Measurements from ENCODE around the gene RUNX1.

Gene RUNX1

GRCh38 chr21:35052801-35053200 is 3.7 kb upstream of the RUNX1 start:
- H3K4me3 ChIP-seq (ENCODE audit: low read depth, low read length) = no peak overlapping the region
- DNase-seq (ENCODE audit: low read depth) = no peak
- TF ChIP-seq, protein P1, sequence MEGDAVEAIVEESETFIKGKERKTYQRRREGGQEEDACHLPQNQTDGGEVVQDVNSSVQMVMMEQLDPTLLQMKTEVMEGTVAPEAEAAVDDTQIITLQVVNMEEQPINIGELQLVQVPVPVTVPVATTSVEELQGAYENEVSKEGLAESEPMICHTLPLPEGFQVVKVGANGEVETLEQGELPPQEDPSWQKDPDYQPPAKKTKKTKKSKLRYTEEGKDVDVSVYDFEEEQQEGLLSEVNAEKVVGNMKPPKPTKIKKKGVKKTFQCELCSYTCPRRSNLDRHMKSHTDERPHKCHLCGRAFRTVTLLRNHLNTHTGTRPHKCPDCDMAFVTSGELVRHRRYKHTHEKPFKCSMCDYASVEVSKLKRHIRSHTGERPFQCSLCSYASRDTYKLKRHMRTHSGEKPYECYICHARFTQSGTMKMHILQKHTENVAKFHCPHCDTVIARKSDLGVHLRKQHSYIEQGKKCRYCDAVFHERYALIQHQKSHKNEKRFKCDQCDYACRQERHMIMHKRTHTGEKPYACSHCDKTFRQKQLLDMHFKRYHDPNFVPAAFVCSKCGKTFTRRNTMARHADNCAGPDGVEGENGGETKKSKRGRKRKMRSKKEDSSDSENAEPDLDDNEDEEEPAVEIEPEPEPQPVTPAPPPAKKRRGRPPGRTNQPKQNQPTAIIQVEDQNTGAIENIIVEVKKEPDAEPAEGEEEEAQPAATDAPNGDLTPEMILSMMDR (IDR thresholded peaks at IDR 0.05; ENCODE audit: low read depth, low read length) = no peak
- no peak for TF ChIP-seq MAX (IDR thresholded peaks at IDR 0.05; ENCODE audit: low read depth, low read length)
- TF ChIP-seq MYC (IDR thresholded peaks at IDR 0.05; ENCODE audit: low read depth, low read length) = no peak
- TF ChIP-seq POLR2A (IDR thresholded peaks at IDR 0.05; ENCODE audit: extremely low read depth, insufficient read length) = no peak

GRCh38 chr21:35051287-35051818 is 2.3 kb upstream of the RUNX1 start:
- H3K4me3 ChIP-seq (ENCODE audit: low read depth, low read length) = no peak overlapping the region
- peak; percentile 97 for DNase-seq (ENCODE audit: low read depth)
- TF ChIP-seq, protein P1 (IDR thresholded peaks at IDR 0.05; ENCODE audit: low read depth, low read length) = peak; percentile 64
- TF ChIP-seq MYC (IDR thresholded peaks at IDR 0.05; ENCODE audit: low read depth, low read length) = peak; percentile 71
- no peak for TF ChIP-seq POLR2A (IDR thresholded peaks at IDR 0.05; ENCODE audit: extremely low read depth, insufficient read length)
- peak; percentile 72 for TF ChIP-seq MAX (IDR thresholded peaks at IDR 0.05; ENCODE audit: low read depth, low read length)

DNA sequence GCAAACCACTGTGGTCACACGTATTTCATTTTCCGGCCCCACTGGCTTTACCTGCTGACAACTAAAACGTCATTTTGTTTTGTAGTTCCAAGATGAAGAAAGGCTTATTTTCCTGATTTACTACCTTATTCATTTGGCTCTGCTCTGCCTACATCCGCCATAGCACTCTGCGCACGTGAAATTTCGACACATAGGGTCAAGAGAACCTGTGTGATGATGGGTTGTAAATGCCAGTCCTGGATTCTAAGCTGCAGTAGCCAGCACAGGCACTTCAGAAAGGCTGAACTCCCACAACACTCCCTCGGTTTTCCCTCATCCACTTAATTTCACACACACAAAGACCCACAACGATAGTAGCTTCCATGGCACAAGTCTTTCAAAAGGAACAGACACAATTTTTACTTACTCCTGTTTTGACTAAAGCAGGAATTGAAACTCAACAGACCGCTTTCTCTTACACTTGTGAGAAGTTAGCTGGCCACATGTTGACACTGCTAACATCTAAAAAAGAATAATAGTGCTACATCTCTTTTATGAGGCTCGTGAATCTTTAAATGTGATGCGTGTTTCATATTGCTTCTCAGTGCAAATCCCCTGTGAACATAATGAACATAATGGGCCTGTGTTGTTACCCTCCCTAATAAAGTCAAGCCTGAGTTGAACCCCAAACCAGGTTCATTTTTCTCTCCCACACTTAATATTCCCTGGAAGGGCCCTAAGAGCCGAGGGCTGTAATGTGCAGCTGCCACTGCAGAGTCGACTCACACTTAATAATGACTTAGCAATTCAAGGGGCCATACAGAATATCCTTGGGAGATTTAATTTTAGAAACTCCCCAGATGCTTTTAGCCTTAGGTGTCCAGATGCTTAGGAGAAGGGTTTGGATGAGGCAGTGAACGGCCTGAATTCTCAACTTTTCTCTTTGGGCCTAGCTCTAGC is 1.5 kb upstream of the RUNX1 start:
- H3K4me3 ChIP-seq (ENCODE audit: low read depth, low read length) = no peak overlapping the region
- DNase-seq (ENCODE audit: low read depth) = no peak
- no peak for TF ChIP-seq MYC (IDR thresholded peaks at IDR 0.05; ENCODE audit: low read depth, low read length)
- TF ChIP-seq POLR2A (IDR thresholded peaks at IDR 0.05; ENCODE audit: extremely low read depth, insufficient read length) = no peak
- TF ChIP-seq MAX (IDR thresholded peaks at IDR 0.05; ENCODE audit: low read depth, low read length) = no peak
- TF ChIP-seq, protein P1 (IDR thresholded peaks at IDR 0.05; ENCODE audit: low read depth, low read length) = no peak

DNA sequence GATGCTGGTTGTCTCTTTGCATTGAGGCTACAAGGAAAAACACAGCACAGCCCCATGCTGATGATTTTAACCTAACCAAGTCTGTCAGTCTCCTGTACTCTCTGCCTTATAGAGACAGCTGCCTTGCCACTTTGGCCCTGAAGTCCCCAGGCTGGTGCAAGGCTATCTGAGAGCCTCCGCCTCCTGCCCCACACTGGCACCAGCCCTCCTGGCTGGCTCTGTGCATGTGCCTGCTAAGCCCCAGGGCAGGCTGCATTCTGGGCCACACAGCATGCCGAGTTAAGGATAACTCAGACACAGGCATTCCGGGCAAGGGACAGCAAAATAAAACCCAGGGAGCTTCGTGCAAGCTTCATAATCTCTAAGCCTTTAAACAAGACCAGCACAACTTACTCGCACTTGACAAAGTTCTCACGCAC is 910 bp downstream of the RUNX1 start:
- TF ChIP-seq MAX (IDR thresholded peaks at IDR 0.05; ENCODE audit: low read depth, low read length) (peak; percentile 55; the same call in 1 of the 2 replicates), POLR2A (IDR thresholded peaks at IDR 0.05; ENCODE audit: extremely low read depth, insufficient read length) (no peak)
- H3K4me3 ChIP-seq (ENCODE audit: low read depth, low read length) = peak overlapping the region; percentile 98
- DNase-seq (ENCODE audit: low read depth) = peak; percentile 63

- TF ChIP-seq POLR2A (IDR thresholded peaks at IDR 0.05; ENCODE audit: extremely low read depth, insufficient read length) (no peak), MYC (IDR thresholded peaks at IDR 0.05; ENCODE audit: low read depth, low read length) (no peak), MAX (IDR thresholded peaks at IDR 0.05; ENCODE audit: low read depth, low read length) (no peak)
- TF ChIP-seq, protein P1 (IDR thresholded peaks at IDR 0.05; ENCODE audit: low read depth, low read length) = no peak
- H3K4me3 ChIP-seq (ENCODE audit: low read depth, low read length) = peak overlapping the region; percentile 98
Measured at GRCh38 chr21:35046880-35047229, 2.2 kb downstream of the RUNX1 start.

GRCh38 chr21:35046263-35046624 is 2.9 kb downstream of the RUNX1 start:
- H3K4me3 ChIP-seq (ENCODE audit: low read depth, low read length) = peak overlapping the region; percentile 98
- TF ChIP-seq POLR2A (IDR thresholded peaks at IDR 0.05; ENCODE audit: extremely low read depth, insufficient read length) (no peak), MYC (IDR thresholded peaks at IDR 0.05; ENCODE audit: low read depth, low read length) (no peak), MAX (IDR thresholded peaks at IDR 0.05; ENCODE audit: low read depth, low read length) (no peak)
- TF ChIP-seq, protein P1 (IDR thresholded peaks at IDR 0.05; ENCODE audit: low read depth, low read length) = no peak
- DNase-seq (ENCODE audit: low read depth) = peak; percentile 69

More at GRCh38 chr21:35046880-35047229, 2.2 kb downstream of the RUNX1 start:
- no peak for DNase-seq (ENCODE audit: low read depth)
